HCT116 (cell line): Measurements from ENCODE around the gene CTNND1. TPM values are rescaled to one million over a fixed set of nuclear protein-coding genes. Genes with fewer than 3 reads are reported as not detected.
"Not testable (repeated sequence)": the region's sequence is repeated elsewhere in the genome, so short reads cannot be mapped to it uniquely, and the experiment has no call there.

Experiments used
- ATAC-seq: fragments of 200-7000 bp; cut with Tn5 transposase; 2 replicates; pipeline ENCODE4 v1.9.1; 2020; ENCODE audit warnings: mild to moderate bottlenecking, moderate library complexity
- BruUV-seq: library from RNA; stranded (reverse); fragments of 400-500 nt; replicated peaks from 2 replicates; lab custom pipeline; 2021; lab: Mats Ljungman, UMichigan
- CTCF ChIA-PET: fragments of 300-600 bp; sonication (Branson Sonifier 250); formaldehyde crosslinking; loops from one replicate; lab custom pipeline; 2021; ENCODE audit warnings: antibody characterized with exemption; lab: Charles Lee
- POLR2A ChIA-PET: fragments of 300-600, 350-600 bp; sonication (Branson Sonifier 250); formaldehyde crosslinking; loops from one replicate; lab custom pipeline; 2021; ENCODE audit warnings: antibody characterized with exemption; lab: Charles Lee
- RAD21 ChIA-PET, 2 experiments: fragments of 300-600 bp; sonication (Branson Sonifier 250); formaldehyde crosslinking; loops; one replicate each; lab custom pipeline; 2023; ENCODE audit warnings: low total read pairs in 2 of 2; ENCODE audit not compliant: uncharacterized antibody in 2 of 2, unreplicated experiment in 2 of 2, low non-redundant PET in 1 of 2; lab: Charles Lee
- DNase-seq: peaks from one replicate; pipeline ENCODE4 v3.0.0-alpha.2; 2010; ENCODE audit warnings: low read depth, low spot score
- H2AFZ ChIP-seq: fragments of 200-600 bp; shearing (Covaris generic), sonication (generic); 2 replicates; pipeline ENCODE4 v1.6.1; 2017; ENCODE audit warnings: low read depth, mixed run types, mixed read lengths, antibody characterized with exemption, low read length; ENCODE audit not compliant: poor library complexity, severe bottlenecking
- H3K27ac ChIP-seq: 2 replicates; pipeline ENCODE4 v1.5.1; 2012; ENCODE audit warnings: low read depth, low read length
- H3K27me3 ChIP-seq: fragments of 200-600 bp; sonication (generic); 2 replicates; pipeline ENCODE4 v1.6.1; 2016; ENCODE audit warnings: mixed run types, low read length, mixed read lengths; ENCODE audit not compliant: insufficient read depth
- H3K36me3 ChIP-seq, 2 experiments: fragments of 200-500 bp in 1 of 2; fragments of 200-600 bp in 1 of 2; sonication (Bioruptor generic) in 1 of 2; sonication (generic) in 1 of 2; 2 replicates each; pipeline versions ENCODE4 v1.5.1 to v1.6.1; 2014 to 2016; ENCODE audit warnings: low read length in 2 of 2, inconsistent platforms in 1 of 2, mixed read lengths in 1 of 2, mixed run types in 1 of 2; ENCODE audit not compliant: insufficient read depth in 2 of 2, control insufficient read depth in 1 of 2
- H3K4me1 ChIP-seq, 2 experiments: fragments of 200-600 bp in 1 of 2; sonication (generic) in 1 of 2; 2 replicates each; pipeline versions ENCODE4 v1.5.1 to v1.6.1; 2012 to 2017; ENCODE audit warnings: low read length in 2 of 2, inconsistent platforms in 1 of 2, mild to moderate bottlenecking in 1 of 2, mixed read lengths in 1 of 2, mixed run types in 1 of 2, moderate library complexity in 1 of 2; ENCODE audit not compliant: insufficient read depth in 2 of 2, control insufficient read depth in 1 of 2
- H3K4me2 ChIP-seq: fragments of 200-600 bp; sonication (generic); 2 replicates; pipeline ENCODE4 v1.6.1; 2017; ENCODE audit warnings: mixed run types, low read length, mixed read lengths
- H3K4me3 ChIP-seq, 2 experiments: fragments of 200-600 bp in 1 of 2; sonication (generic) in 1 of 2; replicated peaks in 1 of 2; 2 replicates each; pipeline ENCODE4 v1.5.1; 2011 to 2016; ENCODE audit warnings: low read length in 2 of 2, control low read depth in 1 of 2, low read depth in 1 of 2, mild to moderate bottlenecking in 1 of 2, mixed read lengths in 1 of 2, mixed run types in 1 of 2
- H3K79me2 ChIP-seq: fragments of 200-600 bp; sonication (generic); 2 replicates; pipeline ENCODE4 v1.6.1; 2017; ENCODE audit warnings: mild to moderate bottlenecking, mixed run types, low read length, moderate library complexity, mixed read lengths; ENCODE audit not compliant: insufficient read depth
- H3K9ac ChIP-seq: fragments of 200-600 bp; sonication (generic); 2 replicates; pipeline ENCODE4 v1.6.1; 2016; ENCODE audit warnings: low read length, mixed read lengths
- H3K9me2 ChIP-seq: fragments of 200-600 bp; sonication (generic), shearing (Covaris generic); 2 replicates; pipeline ENCODE4 v1.6.1; 2017; ENCODE audit warnings: mixed run types, mild to moderate bottlenecking, moderate library complexity; ENCODE audit not compliant: insufficient read depth
- H3K9me3 ChIP-seq, 2 experiments: fragments of 200-500 bp in 1 of 2; fragments of 200-600 bp in 1 of 2; sonication (Bioruptor generic) in 1 of 2; sonication (generic) in 1 of 2; 2 replicates each; pipeline ENCODE4 v1.6.1; 2014 to 2017; ENCODE audit warnings: low read length in 2 of 2, mixed read lengths in 2 of 2, inconsistent platforms in 1 of 2, low read depth in 1 of 2, mild to moderate bottlenecking in 1 of 2, mixed run types in 1 of 2, moderate library complexity in 1 of 2; ENCODE audit not compliant: control insufficient read depth in 1 of 2, insufficient read depth in 1 of 2
- H4K20me1 ChIP-seq: fragments of 200-600 bp; sonication (generic), shearing (Covaris generic); 2 replicates; pipeline ENCODE4 v1.6.1; 2017; ENCODE audit warnings: mixed run types, mild to moderate bottlenecking, moderate library complexity; ENCODE audit not compliant: insufficient read depth
- EGR1 ChIP-seq: IDR thresholded peaks from 2 replicates; pipeline ENCODE4 v1.6.1; 2012; ENCODE audit warnings: low read depth
- RAD21 ChIP-seq: IDR thresholded peaks from 2 replicates; pipeline ENCODE4 v1.6.1; 2012; ENCODE audit warnings: low read depth, mild to moderate bottlenecking
- SIN3A ChIP-seq: IDR thresholded peaks from 2 replicates; pipeline ENCODE4 v1.6.1; 2012; ENCODE audit warnings: low read depth
- ZNF274 ChIP-seq: fragments of 200-500 bp; sonication (Bioruptor generic); IDR thresholded peaks from 2 replicates; pipeline ENCODE4 v1.6.1; 2014; ENCODE audit warnings: mild to moderate bottlenecking, low read depth, low read length, inconsistent platforms
- intact Hi-C: fragments of 100-400 bp; cut with micrococcal nuclease; formaldehyde crosslinking; loops from 2 replicates; pipeline ENCODE4 v1.10.0; 2022
- total RNA-seq: library from RNA; stranded (reverse); gene quantifications from one replicate; pipeline ENCODE4 v1.2.1, GENCODE V29; 2021; ENCODE audit not compliant: unreplicated experiment

Gene CTNND1
- total RNA-seq, 1 experiment from 2014 or later: 157 TPM

DNA sequence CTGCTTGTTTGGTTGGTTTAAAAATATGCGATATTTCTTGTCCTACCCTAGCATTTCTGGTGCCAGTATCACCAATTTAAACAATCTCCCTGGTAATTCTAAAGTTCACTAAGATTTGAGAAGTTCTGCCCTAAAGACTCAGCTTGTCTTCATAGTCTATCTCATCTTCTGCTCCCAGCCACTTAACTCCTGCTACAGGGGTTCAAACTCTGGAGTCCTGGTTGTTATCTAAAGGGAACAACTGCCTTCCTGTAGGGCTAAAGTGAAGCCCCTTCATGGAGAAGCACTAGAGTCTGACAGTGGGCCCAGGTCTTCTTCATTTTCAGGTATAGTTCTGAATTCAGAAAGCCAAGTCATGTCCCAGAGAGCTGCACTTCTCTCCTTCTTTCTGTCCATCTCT, 73.2 kb downstream of the CTNND1 start:
- no peak for TF ChIP-seq RAD21
- TF ChIP-seq ZNF274: no peak
- TF ChIP-seq SIN3A: no peak
- no peak for TF ChIP-seq EGR1
- TF ChIP-seq, all 23 proteins: peak for 0
- DNase-seq: no peak
- Histone ChIP-seq H3K4me1 (no peaks in the 10 kb centered on the region), H3K4me2 (no peak overlapping the region), H3K27me3 (no peaks in the 10 kb centered on the region), H3K27ac (no peak overlapping the region), H3K36me3 (no peaks in the 10 kb centered on the region), H3K79me2 (no peaks in the 10 kb centered on the region), H2AFZ (no peak overlapping the region), H3K9ac (no peak overlapping the region), H4K20me1 (no peaks in the 10 kb centered on the region), H3K9me3 (no peaks in the 10 kb centered on the region), H3K4me3 (no peak overlapping the region), H3K9me2 (no peaks in the 10 kb centered on the region)
- no peak for ATAC-seq
- POLR2A ChIA-PET: no interaction called here
- CTCF ChIA-PET: no interaction called here
- no TSS peak for BruUV-seq
- RAD21 ChIA-PET: no interaction called here
- intact Hi-C loops: no loop called here

DNA sequence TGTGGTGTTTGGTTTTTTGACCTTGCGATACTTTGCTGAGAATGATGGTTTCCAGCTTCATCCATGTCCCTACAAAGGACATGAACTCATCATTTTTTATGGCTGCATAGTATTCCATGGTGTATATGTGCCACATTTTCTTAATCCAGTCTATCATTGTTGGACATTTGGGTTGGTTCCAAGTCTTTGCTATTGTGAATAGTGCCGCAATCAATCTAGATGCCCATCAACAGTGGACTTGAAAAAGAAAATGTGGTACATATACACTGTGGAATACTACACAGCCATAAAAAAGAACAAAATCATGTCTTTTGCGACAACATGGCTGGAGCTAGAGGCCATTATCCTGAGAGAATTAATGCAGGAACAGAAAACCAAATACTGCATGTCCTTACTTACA, 77.0 kb downstream of the CTNND1 start:
- H2AFZ ChIP-seq, H3K4me2 ChIP-seq, H3K79me2 ChIP-seq, H3K27ac ChIP-seq, CTCF ChIA-PET, H4K20me1 ChIP-seq, H3K9me2 ChIP-seq, POLR2A ChIA-PET, H3K27me3 ChIP-seq, DNase-seq, ATAC-seq, intact Hi-C loops, H3K36me3 ChIP-seq, H3K4me3 ChIP-seq, RAD21 ChIA-PET, H3K9ac ChIP-seq, H3K9me3 ChIP-seq, H3K4me1 ChIP-seq, BruUV-seq: not testable (repeated sequence)
